CD14-positive monocyte (primary cell): ENCODE data around the gene DUSP16. TPM values are rescaled to one million over a fixed set of nuclear protein-coding genes. Genes with fewer than 3 reads are reported as not detected.

Experiments
- DNase-seq, 3 donors: peaks; one replicate each; pipeline ENCODE4 v3.0.0-alpha.2; 2011 to 2022
- H2AFZ ChIP-seq: 2 replicates; pipeline ENCODE4 v1.6.0; 2012; ENCODE audit warnings: mild to moderate bottlenecking, low read depth, low read length, inconsistent platforms; ENCODE audit not compliant: insufficient read depth, poor library complexity, severe bottlenecking
- H3K27ac ChIP-seq, 2 donors: 1 replicate in 1 of 2; 2 replicates in 1 of 2; pipeline ENCODE4 v1.5.1; 2012 to 2013; ENCODE audit warnings: low read length in 2 of 2, control low read depth in 1 of 2, inconsistent platforms in 1 of 2, low read depth in 1 of 2, mild to moderate bottlenecking in 1 of 2
- H3K27me3 ChIP-seq, 2 donors: one replicate each; pipeline versions ENCODE4 v1.6.0 to v1.6.1; 2011 to 2013; ENCODE audit warnings: low read length in 2 of 2; ENCODE audit not compliant: control insufficient read depth in 2 of 2, insufficient read depth in 2 of 2
- H3K36me3 ChIP-seq, 2 donors: replicated peaks in 1 of 2; 1 replicate in 1 of 2; 2 replicates in 1 of 2; pipeline versions ENCODE4 v1.5.1 to v1.6.1; 2012 to 2013; ENCODE audit warnings: low read length in 2 of 2, control low read depth in 1 of 2, inconsistent platforms in 1 of 2, mild to moderate bottlenecking in 1 of 2; ENCODE audit not compliant: insufficient read depth in 2 of 2, control insufficient read depth in 1 of 2
- H3K4me1 ChIP-seq, 2 donors: 1 replicate in 1 of 2; 2 replicates in 1 of 2; pipeline versions ENCODE4 v1.5.1 to v1.6.1; 2012 to 2013; ENCODE audit warnings: low read length in 2 of 2, control low read depth in 1 of 2, inconsistent platforms in 1 of 2, mild to moderate bottlenecking in 1 of 2, moderate library complexity in 1 of 2; ENCODE audit not compliant: insufficient read depth in 2 of 2, control insufficient read depth in 1 of 2
- H3K4me2 ChIP-seq: replicated peaks from 2 replicates; pipeline ENCODE3; 2012; ENCODE audit warnings: low read length, moderate library complexity, mild to moderate bottlenecking; ENCODE audit not compliant: poor library complexity, severe bottlenecking; ENCODE audit errors: extremely low read depth
- H3K4me3 ChIP-seq, 3 experiments: fragments of 200-600 bp in 1 of 3; sonication (generic) in 1 of 3; replicated peaks in 1 of 3; 1 replicate in 2 of 3; 2 replicates in 1 of 3; pipeline ENCODE4 v1.5.1; 2011 to 2013; ENCODE audit warnings: low read length in 3 of 3, mild to moderate bottlenecking in 3 of 3, control low read depth in 2 of 3, low read depth in 2 of 3, inconsistent platforms in 1 of 3, moderate library complexity in 1 of 3
- H3K79me2 ChIP-seq: 2 replicates; pipeline ENCODE4 v1.6.0; 2012; ENCODE audit warnings: mild to moderate bottlenecking, control low read depth, inconsistent platforms, low read length, moderate library complexity; ENCODE audit not compliant: insufficient read depth
- H3K9ac ChIP-seq: 2 replicates; pipeline ENCODE4 v1.6.0; 2017; ENCODE audit warnings: low read length, mild to moderate bottlenecking; ENCODE audit not compliant: insufficient read depth, poor library complexity, severe bottlenecking
- H3K9me3 ChIP-seq, 2 donors: replicated peaks in 1 of 2; 1 replicate in 1 of 2; 2 replicates in 1 of 2; pipeline versions ENCODE4 v1.5.1 to v1.6.1; 2012 to 2013; ENCODE audit warnings: low read length in 2 of 2, control low read depth in 1 of 2; ENCODE audit not compliant: control insufficient read depth in 1 of 2, insufficient read depth in 1 of 2
- H4K20me1 ChIP-seq: 2 replicates; pipeline ENCODE4 v1.6.0; 2012; ENCODE audit warnings: mild to moderate bottlenecking, low read length, control low read depth, moderate library complexity; ENCODE audit not compliant: insufficient read depth
- H3K27ac Mint-ChIP-seq, 7 donors: one replicate each; pipeline ENCODE4 v1.8.0; 2020; ENCODE audit warnings: mild to moderate bottlenecking in 7 of 7, mixed read lengths in 7 of 7, moderate library complexity in 6 of 7, inconsistent platforms in 2 of 7
- H3K27me3 Mint-ChIP-seq, 3 donors: one replicate each; pipeline ENCODE4 v1.8.0; 2021 to 2022; ENCODE audit warnings: low read depth in 3 of 3, mild to moderate bottlenecking in 3 of 3, mixed read lengths in 3 of 3, moderate library complexity in 3 of 3, inconsistent platforms in 1 of 3
- H3K36me3 Mint-ChIP-seq, 2 donors: one replicate each; pipeline ENCODE4 v1.8.0; 2020; ENCODE audit warnings: mixed read lengths in 2 of 2, inconsistent platforms in 1 of 2, mild to moderate bottlenecking in 1 of 2
- H3K4me1 Mint-ChIP-seq: one replicate; pipeline ENCODE4 v1.8.0; 2020; ENCODE audit warnings: mild to moderate bottlenecking, mixed read lengths
- H3K4me3 Mint-ChIP-seq, 2 donors: one replicate each; pipeline ENCODE4 v1.8.0; 2020; ENCODE audit warnings: mild to moderate bottlenecking in 2 of 2, mixed read lengths in 2 of 2, moderate library complexity in 1 of 2
- H3K9me3 Mint-ChIP-seq, 7 donors: one replicate each; pipeline ENCODE4 v1.8.0; 2020 to 2022; ENCODE audit warnings: mixed read lengths in 7 of 7, mild to moderate bottlenecking in 6 of 7, moderate library complexity in 6 of 7, inconsistent platforms in 2 of 7
- CTCF ChIP-seq: fragments of 200-600 bp; IDR thresholded peaks from one replicate; pipeline ENCODE4 v1.8.0; 2022; ENCODE audit warnings: antibody characterized with exemption, mild to moderate bottlenecking
- WGBS: methylation state at CpG from one replicate; pipeline ENCODE4 v1.1.5; 2013; ENCODE audit warnings: missing lambda C conversion rate; ENCODE audit not compliant: insufficient coverage; 5-methylcytosine and 5-hydroxymethylcytosine counted together
- intact Hi-C, 2 donors: fragments of 100-400 bp; cut with micrococcal nuclease; formaldehyde crosslinking; loops; one replicate each; pipeline versions ENCODE4 v1.15.0 to v1.15.1; 2023
- polyA plus RNA-seq, 3 donors: library from polyadenylated mRNA; depleted of rRNA in 1 of 3; unstranded in 2 of 3; stranded (reverse) in 1 of 3; fragments of 300-500 nt in 2 of 3; fragments of >200 nt in 1 of 3; fragmentation: Illumina TruSeq in 2 of 3; gene quantifications; 1 replicate in 2 of 3; 2 replicates in 1 of 3; pipeline ENCODE4 v1.2.3, GENCODE V29; 2012 to 2021

Gene DUSP16
- polyA plus RNA-seq, 3 donors = 0.04 to 0.46 (median 0.27) TPM

GRCh38 chr12:12611512-12612306 is 49.0 kb upstream of the DUSP16 start, which contains the start of gene CREBL2:
TSS of gene CREBL2 (plus strand) at chr12:12611876. CDS start at chr12:12612173, 297 bp downstream.
- H3K9me3 ChIP-seq = no peaks in the 10 kb centered on the region
- H3K4me1 Mint-ChIP-seq = peaks cover 48% of the 10 kb centered on the region

More at GRCh38 chr12:12611512-12612306, 49.0 kb upstream of the DUSP16 start, which contains the start of gene CREBL2:
- peaks cover 17% of the 10 kb centered on the region for H3K79me2 ChIP-seq
- Mint-ChIP-seq H3K4me3 (peak within 1 kb of the TSS; percentile 93), H3K36me3 (peaks cover 10 to 15% of the 10 kb centered on the region in 2 donors), H3K27me3 (no peaks in the 10 kb centered on the region), H3K27ac (peak within 1 kb of the TSS; percentile 89 to 94 (median 91)), H3K9me3 (peaks cover 0 to 2% (median 0%) of the 10 kb centered on the region in 7 donors)
- peaks cover 0 to 12% of the 10 kb centered on the region in 2 donors for H3K36me3 ChIP-seq
- H3K27me3 ChIP-seq = no peaks in the 10 kb centered on the region
- peak within 1 kb of the TSS; percentile 80 for H3K9ac ChIP-seq
- H3K27ac ChIP-seq = peak within 1 kb of the TSS; percentile 77 to 87
- H4K20me1 ChIP-seq = peaks cover 5% of the 10 kb centered on the region
- WGBS = 0% methylated on average over 32 of the region's 51 CpGs
- intact Hi-C loops = loop anchor here (5.0 to 10.0 kb wide), 4 partner anchors 49 to 111 kb away; partner anchors contain the start of genes CDKN1B (in 1 of the 2), DUSP16 (in 1 of the 2) and GPR19 (in 1 of the 2)
- peak within 1 kb of the TSS; percentile 80 for H3K4me2 ChIP-seq
- peak; percentile 77 to 86 (median 85) for DNase-seq
- H3K4me1 ChIP-seq = peaks cover 41 to 46% of the 10 kb centered on the region in 2 donors
- H2AFZ ChIP-seq = peak within 1 kb of the TSS; percentile 91
- peak within 1 kb of the TSS; percentile 62 to 84 (median 67) for H3K4me3 ChIP-seq
- TF ChIP-seq CTCF = no peak
